Right ventricle myocardium inferior (tissue), 1 donor: ENCODE measurements around the gene TBC1D16. TPM values are rescaled to one million over a fixed set of nuclear protein-coding genes. Genes with fewer than 3 reads are reported as not detected.

Source experiments
- ATAC-seq: fragments of 200-7000 bp; cut with Tn5 transposase; one replicate; pipeline ENCODE4 v1.9.1; 2020; ENCODE audit warnings: mild to moderate bottlenecking, moderate library complexity
- DNase-seq: peaks from one replicate; pipeline ENCODE4 v3.0.0; 2021; ENCODE audit errors: missing footprints
- intact Hi-C: fragments of 100-400 bp; cut with DNase I; formaldehyde crosslinking; loops from one replicate; pipeline ENCODE4 v1.11.0; 2022
- total RNA-seq: library from RNA; stranded (reverse); fragmentation: NEBNext Ultra II Directional; extraction: Animal tissue kit (Norgen Biotek cat#: 25700); gene quantifications from one replicate; pipeline ENCODE4 v1.2.1, GENCODE V29; 2021
- donor health status: DM: no; HTN: yes; CAD: no; lungs with severe emphysema.

The TBC1D16 gene
- total RNA-seq, 1 donor from 2014 or later = 16.3 TPM

- intact Hi-C loops = no loop called here
- no peak for ATAC-seq
- DNase-seq = no peak
These were observed 4.8 kb downstream of the TBC1D16 start for GRCh38 chr17:80030730-80031410.

DNA sequence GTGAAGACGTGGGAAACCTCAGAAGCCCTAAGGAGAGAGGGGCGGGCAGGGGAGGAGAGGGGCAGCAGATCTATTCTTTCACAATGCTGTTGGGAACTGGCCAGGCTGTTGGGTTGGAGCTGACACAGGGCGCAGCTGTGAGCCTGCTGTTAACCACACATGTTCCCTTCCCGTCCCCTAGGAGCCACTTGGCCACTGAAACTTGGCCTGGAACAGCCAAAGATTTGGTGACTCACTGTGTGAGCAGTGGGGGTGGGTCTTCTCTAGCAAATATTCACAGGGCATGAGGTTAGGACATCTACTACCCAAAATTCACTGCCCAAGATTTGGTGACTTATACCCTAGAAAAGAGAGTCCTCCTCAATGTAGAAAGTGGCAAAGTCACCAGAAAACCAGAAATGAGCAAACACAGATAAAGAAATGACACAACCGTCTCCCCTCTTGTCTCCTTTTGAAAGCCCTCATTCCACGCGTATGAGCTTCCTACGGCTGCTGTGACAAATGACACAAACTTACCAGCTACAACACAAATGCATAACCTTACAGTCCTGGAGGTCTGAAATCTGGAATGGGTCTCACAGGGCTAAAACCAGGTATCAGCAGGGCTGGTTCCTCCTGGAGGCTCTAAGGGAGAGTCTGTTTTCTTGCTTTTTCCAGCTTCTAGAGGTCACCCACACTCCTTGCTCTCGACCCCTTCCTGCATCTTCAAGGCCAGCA lies 6.3 kb downstream of the TBC1D16 start:
- intact Hi-C loops = no loop called here
- DNase-seq = peak; percentile 92
- ATAC-seq = peak; percentile 88

DNA sequence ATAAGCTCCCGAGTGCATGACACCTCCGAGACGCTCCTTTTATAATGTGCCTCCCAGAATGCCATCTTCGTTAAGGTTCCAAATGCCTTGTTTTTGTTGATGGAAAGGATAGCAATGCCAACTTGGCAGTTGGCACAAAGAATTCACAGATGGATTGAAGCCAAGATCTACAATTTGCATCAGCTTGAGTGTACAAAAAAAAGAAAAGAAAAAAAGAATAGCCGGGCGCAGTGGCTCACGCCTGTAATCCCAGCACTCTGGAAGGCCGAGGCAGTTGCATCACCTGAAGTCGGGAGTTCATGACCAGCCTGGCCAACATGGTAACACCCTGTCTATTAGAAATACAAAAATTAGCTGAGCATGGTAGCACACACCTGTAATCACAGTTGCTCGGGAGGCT lies 7.6 kb downstream of the TBC1D16 start:
- DNase-seq (no peak), ATAC-seq (no peak)
- intact Hi-C loops = no loop called here

DNA sequence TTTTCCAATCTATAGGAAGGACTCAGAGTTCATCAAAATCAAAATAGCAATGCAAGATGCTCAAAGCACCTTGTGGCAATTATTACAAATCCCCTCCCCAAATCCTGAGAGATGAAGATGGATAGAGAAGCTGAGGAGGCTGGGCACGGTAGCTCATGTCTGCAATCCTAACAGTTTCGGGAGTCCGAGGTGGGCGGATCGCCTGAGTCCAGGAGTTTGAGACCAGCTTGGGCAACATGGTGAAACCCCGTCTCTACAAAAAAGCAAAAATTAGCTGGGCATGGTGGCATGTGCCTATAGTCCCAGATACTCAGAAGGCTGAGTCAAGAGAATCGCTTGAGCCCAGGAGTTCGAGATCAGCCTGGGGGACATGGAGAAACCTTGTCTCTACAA lies 8.6 kb downstream of the TBC1D16 start:
- intact Hi-C loops = no loop called here
- DNase-seq (no peak), ATAC-seq (no peak)

GRCh38 chr17:80026359-80027042 lies 9.2 kb downstream of the TBC1D16 start:
- DNase-seq = no peak
- ATAC-seq = no peak
- intact Hi-C loops = no loop called here

DNA sequence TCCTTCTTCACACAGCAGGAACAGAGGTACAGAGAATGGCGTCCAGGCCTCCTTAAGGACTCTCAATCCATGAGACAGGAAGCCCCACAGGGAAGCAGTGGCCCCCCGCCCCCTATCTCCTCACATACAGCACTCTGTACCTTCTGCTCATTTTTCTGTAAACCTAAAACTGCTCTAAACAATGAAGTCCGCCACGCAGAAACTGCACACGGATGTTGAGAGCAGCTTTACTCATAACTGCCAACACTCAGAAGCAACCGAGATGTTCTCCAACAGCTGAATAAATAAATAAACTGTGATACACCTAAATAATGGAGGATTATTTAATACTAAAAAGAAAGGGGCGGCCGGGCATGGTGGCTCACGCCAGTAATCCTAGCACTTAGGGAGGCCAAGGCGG lies 9.9 kb downstream of the TBC1D16 start:
- ATAC-seq = no peak
- intact Hi-C loops = no loop called here
- DNase-seq = no peak

DNA sequence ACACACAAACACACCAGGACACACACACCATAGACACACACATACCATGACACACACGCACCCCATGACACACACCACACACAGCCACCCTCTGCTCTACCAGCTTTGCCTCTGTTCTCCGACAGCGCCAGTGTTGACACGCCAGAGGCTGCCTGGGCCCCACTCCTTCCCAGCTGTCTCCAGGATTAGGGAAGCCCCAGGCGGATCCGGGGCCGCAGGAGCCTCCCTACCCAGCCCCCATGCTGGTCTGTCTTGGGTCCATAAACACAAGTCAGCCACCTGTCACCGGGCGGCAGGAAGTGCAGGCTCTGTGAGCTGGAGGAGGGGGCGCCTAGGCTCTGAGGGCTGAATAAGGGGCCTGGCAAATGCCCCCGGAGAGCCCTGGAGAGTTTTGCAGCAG lies 10.5 kb downstream of the TBC1D16 start:
- intact Hi-C loops = no loop called here
- ATAC-seq = no peak
- no peak for DNase-seq

- intact Hi-C loops = no loop called here
- DNase-seq (no peak), ATAC-seq (peak; percentile 7)
These were observed 11.3 kb downstream of the TBC1D16 start for GRCh38 chr17:80024206-80024972.

GRCh38 chr17:80023481-80024205 lies 12.0 kb downstream of the TBC1D16 start:
- intact Hi-C loops = no loop called here
- ATAC-seq (peak; percentile 37), DNase-seq (no peak)

DNA sequence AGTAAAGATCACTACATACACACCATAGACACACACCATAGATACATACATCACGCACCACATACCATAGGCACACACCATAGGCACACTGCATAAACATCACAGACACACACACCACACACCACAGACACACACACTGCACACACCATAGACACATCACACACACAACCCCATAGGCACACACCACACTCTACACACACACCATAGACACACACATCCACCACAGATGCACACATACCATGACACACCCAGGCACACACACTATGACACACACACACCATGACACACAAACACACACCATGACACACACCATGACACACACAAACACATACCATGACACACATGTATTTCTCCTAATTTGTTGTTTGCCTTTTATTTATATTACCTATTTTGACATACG lies 14.1 kb downstream of the TBC1D16 start:
- DNase-seq (no peak), ATAC-seq (no peak)
- intact Hi-C loops = no loop called here

GRCh38 chr17:80018917-80019651 lies 16.6 kb downstream of the TBC1D16 start:
- DNase-seq = no peak
- intact Hi-C loops = no loop called here
- ATAC-seq = no peak

GRCh38 chr17:80017226-80018010 lies 18.3 kb downstream of the TBC1D16 start:
- no peak for DNase-seq
- intact Hi-C loops = no loop called here

DNA sequence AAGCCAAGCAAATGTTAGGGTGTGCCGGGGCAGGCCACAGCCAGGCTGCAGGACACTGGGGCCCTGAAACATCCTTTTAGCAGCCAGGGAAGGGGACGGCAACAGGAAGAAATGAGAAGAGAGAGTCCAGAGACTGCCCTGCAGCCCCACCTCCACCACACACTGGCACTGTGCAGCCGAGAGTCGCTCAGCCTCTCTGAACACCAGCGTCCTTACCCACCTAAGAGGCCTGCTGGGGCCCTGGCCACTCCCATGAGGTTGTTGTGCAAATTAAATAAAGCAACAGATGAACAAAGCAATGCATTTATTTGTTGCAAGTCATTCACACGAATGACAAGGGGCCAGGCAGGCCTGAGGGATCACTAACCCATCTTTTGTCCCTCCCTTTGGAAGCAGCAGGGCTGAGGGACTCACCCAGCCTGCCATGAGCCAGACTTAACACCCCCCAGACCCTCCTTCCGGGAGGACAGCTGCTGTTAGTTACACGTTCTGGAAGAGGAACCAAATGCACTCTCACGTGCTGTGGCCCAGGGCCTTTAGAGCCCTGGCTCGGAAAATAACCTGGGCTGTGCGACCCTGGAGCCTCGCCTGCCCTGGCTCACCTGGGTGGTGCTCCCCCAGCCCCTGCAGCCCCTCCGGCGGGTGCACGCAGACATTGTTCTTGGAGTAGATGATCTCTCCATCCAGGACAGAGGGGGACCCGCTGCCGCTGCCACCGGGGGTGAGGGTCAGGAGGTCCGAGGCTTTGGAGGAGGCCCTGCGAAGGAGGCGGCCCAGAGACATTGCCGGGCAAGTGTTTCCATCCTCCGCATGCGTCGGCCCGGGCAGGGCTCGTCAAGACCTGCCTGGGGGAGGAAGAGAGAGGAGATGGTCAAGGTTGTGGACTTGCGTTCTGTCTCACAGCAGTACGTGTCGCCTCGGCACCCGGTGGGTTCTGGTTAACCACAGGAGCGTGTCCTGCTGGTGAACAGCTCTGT lies 22.6 kb downstream of the TBC1D16 start:
- DNase-seq = no peak
- ATAC-seq = no peak

More at GRCh38 chr17:80017226-80018010, 18.3 kb downstream of the TBC1D16 start:
- ATAC-seq = no peak

GRCh38 chr17:80011989-80012555 lies 23.6 kb downstream of the TBC1D16 start:
- DNase-seq (no peak), ATAC-seq (no peak)
- intact Hi-C loops = no loop called here

More for the DNA sequence above, 22.6 kb downstream of the TBC1D16 start:
- intact Hi-C loops = no loop called here

DNA sequence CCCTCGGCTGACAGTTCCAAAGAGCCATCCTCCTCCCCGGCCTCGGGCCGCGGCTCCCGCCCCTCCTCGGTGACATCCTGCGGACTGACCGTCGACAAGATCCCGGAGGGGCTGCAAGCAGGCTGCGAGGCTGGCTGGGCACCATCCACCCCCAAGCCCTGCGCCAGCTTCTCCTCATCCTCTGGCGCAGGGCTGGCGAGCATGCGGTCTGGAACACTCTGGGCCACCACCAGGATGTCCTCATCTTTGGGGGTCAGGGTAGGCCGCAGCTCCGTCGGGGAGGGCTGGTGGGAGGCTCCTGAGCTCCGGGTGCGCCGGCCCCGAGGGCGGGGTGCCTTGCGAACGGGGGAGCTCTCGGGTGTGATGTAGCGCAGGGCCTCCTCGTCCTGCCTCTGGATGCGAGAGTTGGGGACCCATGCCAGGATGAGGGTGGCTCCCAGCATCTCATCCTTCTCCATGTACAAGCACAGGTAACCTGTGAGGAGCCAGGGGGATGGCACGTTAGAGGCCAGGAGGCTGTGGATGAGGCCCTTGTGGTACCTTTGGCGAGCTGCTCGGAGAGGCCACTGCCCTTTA lies 25.3 kb downstream of the TBC1D16 start:
- no peak for ATAC-seq
- intact Hi-C loops = no loop called here
- no peak for DNase-seq
